Measurements from ENCODE around the gene TAF1B.

Gene TAF1B

GRCh38 chr2:9897846-9898245, 54.6 kb downstream of the TAF1B start:
- no peak overlapping the region for H3K4me3 ChIP-seq (ENCODE audit: low read length)
- DNase-seq (ENCODE audit: low read depth), result peak; percentile 39
- no peak for TF ChIP-seq CTCF (conservative IDR thresholded peaks at IDR 0.05; ENCODE audit: low read length)

GRCh38 chr2:9905413-9905812, 62.1 kb downstream of the TAF1B start:
- no peak overlapping the region for H3K4me3 ChIP-seq (ENCODE audit: low read length)
- no peak for DNase-seq (ENCODE audit: low read depth)
- no peak for TF ChIP-seq CTCF (conservative IDR thresholded peaks at IDR 0.05; ENCODE audit: low read length)

GRCh38 chr2:9907402-9907801, 64.1 kb downstream of the TAF1B start:
- no peak for TF ChIP-seq CTCF (conservative IDR thresholded peaks at IDR 0.05; ENCODE audit: low read length)
- H3K4me3 ChIP-seq (ENCODE audit: low read length), result no peak overlapping the region
- DNase-seq (ENCODE audit: low read depth), result no peak

- H3K4me3 ChIP-seq (ENCODE audit: low read length), result no peak overlapping the region
- no peak for TF ChIP-seq CTCF (conservative IDR thresholded peaks at IDR 0.05; ENCODE audit: low read length)
- no peak for DNase-seq (ENCODE audit: low read depth)
These were observed 65.4 kb downstream of the TAF1B start for GRCh38 chr2:9908639-9909038.

GRCh38 chr2:9909106-9909505, 65.8 kb downstream of the TAF1B start:
- no peak overlapping the region for H3K4me3 ChIP-seq (ENCODE audit: low read length)
- no peak for TF ChIP-seq CTCF (conservative IDR thresholded peaks at IDR 0.05; ENCODE audit: low read length)
- DNase-seq (ENCODE audit: low read depth), result peak; percentile 37

GRCh38 chr2:9910699-9911098, 67.4 kb downstream of the TAF1B start:
- no peak for TF ChIP-seq CTCF (conservative IDR thresholded peaks at IDR 0.05; ENCODE audit: low read length)
- no peak for DNase-seq (ENCODE audit: low read depth)
- H3K4me3 ChIP-seq (ENCODE audit: low read length), result no peak overlapping the region

GRCh38 chr2:9912468-9912867, 69.2 kb downstream of the TAF1B start:
- DNase-seq (ENCODE audit: low read depth), result no peak
- H3K4me3 ChIP-seq (ENCODE audit: low read length), result no peak overlapping the region
- TF ChIP-seq CTCF (conservative IDR thresholded peaks at IDR 0.05; ENCODE audit: low read length), result no peak
